HG03565 (cell line): ENCODE results near the gene CRMP1.

Experiments used
- ATAC-seq: cut with Tn5 transposase; IDR thresholded peaks from one replicate; pipeline ENCODE4 v1.9.1; 2021; ENCODE audit warnings: mild to moderate bottlenecking, moderate library complexity; ENCODE audit not compliant: unreplicated experiment

CRMP1 gene

DNA sequence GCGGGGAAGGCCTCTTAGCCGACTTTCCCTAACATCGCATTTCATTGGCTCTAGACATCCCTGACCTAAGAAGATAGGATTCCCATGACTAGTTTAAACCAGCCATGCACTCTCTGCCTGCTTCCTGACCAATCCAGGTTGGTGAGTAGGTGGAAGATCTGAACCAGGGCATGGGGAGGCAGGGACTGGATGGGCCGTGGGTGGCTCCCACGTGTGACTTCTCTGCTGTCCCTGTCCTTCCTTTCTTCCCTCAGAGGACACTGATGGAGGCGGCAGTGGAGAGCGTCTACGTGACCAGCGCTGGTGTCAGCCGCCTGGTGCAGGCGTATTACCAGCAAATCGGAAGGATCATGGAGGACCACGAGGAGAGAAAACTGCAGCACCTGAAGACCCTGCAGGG is 91.2 kb downstream of the CRMP1 start:
- ATAC-seq: no peak

DNA sequence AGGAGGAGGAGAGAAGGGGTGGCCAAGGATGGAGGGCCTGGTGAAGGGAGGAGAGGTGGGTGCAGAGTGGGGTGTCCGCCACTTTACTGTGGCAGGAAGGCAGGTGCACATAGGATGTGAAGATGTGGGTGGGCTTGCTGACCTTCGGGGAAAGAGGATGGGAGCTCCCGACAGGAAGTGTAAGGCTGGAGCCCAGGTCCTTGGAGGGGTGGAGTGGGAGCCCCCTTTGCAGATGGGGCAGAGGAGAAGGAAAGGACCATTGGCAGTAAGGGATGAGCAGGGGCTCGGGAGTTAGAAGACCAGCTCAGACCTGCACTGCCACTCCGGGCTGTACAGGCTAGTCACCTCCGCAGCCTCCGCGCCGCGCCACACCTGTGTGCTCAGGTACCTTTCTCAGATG is 92.4 kb downstream of the CRMP1 start:
- ATAC-seq: no peak

DNA sequence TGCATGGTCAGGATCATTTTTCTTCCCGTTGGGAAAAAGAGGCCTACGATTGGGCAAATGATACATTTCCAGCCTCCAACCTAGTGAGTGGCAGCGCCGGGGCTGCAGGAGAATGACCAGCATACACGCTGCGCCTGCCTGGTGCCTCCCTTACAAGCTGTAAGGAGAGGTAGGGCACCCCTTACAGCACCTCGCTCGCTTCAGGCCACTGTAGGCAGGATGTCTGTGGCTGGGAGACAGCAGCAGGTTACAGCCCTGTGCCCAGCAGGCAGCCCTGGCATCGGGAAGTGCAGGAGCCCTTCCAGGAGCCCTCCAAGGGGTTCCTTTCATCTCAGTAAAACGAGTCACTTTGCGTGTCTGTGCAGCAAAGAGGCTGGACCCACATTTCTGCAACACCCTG is 93.5 kb downstream of the CRMP1 start:
- ATAC-seq: no peak

DNA sequence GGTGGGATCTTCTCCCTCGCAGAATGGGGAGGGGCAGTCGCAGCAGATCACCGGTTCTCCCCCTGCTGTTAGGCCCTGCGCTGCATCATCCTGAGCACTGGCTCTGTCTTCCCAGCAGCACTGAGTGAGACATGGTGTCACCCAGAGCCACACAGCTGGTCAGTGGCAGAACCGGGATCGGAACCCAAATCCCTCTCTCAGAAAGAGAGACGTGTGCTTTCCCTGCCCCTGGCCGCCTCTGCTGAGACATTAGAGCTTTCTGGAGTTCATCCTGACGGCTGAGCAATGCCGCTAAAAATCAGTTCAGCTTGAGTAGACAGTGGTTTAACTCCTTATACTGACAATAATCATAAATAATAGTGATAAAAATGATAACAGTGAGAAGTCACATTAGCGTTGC is 93.9 kb downstream of the CRMP1 start:
- ATAC-seq: no peak

DNA sequence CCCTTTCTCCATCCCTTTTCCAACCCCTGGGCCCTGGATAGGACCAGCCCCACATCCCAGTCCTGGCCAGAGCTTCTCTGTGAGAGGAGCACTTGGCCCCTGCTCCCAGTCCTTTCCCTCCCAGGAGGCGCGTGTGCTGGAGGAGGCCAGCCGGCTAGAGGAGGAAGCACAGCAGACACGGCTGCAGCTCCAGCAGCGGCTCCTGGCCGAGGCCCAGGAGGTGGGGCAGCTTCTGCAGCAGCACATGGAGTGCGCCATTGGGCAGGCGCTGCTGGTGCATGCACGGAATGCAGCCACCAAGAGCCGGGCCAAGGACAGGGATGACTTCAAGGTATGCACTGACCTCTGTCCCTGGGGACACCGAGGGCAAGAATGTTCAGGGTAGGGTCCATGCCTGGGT is 94.4 kb downstream of the CRMP1 start:
- no peak for ATAC-seq

DNA sequence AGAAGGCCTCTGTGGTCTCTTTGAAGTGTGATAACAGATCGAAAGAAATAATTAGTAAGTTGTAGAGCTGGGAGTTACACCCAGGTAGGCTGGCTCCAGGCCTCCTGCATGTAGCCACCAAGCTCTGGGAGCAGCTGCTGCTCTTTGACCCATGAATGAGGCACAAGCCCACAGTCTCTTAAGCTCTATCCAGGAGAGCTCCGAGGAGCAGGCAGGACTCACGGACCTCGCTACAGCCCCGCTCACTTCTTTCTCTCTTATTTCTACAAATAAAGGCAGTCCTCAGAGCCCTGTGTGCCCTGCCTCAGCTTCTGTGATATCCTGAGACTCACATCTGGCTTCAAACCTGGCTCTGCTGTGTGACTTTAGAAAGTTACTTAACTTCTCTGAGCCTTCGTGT is 95.0 kb downstream of the CRMP1 start:
- no peak for ATAC-seq

DNA sequence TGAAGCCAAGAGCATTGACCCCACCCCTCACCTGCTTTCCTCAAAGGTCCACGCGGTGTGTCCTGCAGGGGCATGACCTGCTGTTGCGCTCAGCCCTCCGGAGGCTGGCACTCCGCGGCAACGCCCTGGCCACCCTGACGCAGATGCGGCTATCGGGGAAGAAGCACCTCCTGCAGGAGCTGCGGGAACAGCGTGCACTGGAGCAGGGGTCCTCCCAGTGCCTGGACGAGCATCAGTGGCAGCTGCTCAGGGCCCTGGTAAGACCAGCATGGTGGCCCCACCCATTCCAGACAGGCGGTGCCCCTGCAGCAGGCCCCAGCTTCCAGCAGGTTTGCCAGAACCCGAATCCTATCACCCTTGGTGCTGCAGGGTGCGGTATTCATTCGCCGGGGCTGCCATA is 95.9 kb downstream of the CRMP1 start:
- no peak for ATAC-seq

DNA sequence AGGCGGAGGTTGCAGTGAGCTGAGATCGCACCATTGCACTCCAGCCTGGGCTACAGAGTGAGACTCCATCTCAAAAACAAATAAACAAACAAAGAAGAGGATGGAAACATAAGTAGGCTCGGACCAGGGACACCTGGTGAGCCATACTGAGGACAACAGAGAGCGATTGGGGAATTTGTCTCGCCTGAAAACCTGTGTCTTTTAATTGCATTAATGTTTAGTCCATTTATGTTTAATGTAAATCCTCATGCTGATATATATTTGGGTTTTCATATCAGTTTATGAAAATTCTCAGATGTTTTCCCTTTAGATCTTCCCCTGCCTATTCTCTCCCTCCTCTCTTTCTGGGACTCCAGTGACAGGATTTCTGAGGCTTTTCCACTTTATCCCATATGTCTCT is 97.3 kb downstream of the CRMP1 start:
- ATAC-seq: no peak

DNA sequence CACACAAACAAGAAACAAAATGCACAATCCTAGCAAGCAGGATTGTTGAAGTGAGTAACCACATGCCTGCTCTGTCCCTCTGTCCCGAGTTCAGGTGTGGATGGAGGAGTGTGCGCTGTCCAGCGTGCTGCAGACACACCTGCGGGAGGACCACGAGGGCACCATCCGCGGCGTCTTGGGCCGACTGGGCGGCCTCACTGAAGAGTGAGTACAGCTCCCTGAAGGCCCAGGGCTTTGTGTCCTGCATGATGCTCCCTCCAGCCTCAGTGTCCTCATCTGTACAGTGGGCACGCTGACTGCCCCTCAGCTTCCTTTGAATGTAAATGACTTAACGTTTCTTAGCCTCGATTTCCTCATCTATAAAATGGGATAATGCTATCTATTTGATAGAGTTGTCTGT is 99.4 kb downstream of the CRMP1 start:
- ATAC-seq: no peak

DNA sequence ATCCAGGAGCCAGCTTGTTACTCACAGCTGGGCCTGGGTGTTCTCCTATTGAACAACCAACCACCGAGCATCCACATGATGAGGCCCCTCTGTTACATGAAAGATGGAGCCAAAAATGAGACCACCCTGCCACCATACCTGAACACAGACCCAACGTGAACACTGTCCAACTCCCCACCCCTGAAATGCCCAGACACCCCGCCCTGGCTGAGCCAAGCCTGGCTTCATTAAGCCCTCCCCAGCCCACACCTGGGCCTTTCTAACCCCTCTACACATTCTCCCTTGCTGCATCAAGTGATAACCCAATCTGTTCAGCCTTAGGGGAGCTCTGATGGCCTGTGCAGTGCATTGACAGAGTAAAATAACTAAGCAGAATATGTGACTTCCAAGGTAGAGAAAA is 101.2 kb downstream of the CRMP1 start:
- no peak for ATAC-seq

DNA sequence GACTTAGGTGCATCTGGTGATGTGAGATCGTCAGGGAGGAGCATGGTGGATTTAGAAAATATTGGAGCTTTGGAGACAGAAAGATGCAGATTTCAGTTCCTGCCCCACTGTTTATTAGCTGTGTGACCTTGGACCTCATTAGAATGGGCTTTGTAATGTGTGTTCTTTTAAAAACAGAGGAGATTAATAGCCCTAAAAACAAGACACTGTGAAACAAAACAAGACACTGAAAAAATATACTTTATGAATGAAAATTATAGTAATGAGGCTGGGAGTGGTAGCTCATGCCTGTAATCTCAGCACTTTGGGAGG is 102.4 kb downstream of the CRMP1 start:
- no peak for ATAC-seq

DNA sequence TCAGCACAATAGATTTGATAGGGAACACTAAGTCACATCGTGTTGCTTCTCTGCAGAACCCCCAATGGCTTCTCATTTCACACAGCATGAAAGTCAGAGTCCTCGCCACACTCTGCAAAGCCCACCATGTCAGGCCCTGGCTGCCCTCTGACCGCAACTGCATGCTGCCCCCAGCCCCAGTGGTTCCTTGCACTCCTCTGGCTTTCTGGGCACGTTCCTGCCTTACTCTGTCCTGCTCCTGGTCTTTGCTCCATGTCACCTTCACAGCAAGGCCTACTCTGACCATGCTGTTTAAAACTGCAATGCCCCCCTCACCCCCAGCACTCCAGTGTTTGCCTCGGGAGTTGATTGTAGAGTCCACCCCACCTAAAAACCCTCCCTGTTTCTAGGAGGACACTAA is 103.7 kb downstream of the CRMP1 start:
- no peak for ATAC-seq

DNA sequence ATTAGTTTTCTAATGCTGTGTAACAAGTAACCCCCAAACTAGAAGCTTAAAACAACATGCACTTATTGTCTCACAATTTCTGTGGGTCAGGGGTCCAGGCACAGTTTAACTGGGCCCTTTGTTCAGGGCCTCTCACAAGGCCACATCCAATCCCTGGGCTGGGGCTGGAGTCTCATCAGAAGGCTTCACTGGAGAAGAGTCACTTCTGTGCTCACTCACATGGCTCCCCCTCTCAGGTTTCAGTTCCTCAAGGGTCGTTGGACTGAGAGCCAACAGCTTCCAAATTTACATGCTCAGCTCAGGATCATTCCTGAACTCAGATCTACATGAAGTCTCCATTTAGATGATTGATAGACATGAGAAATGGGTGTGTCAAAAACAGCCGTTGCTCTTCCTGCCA is 104.7 kb downstream of the CRMP1 start:
- ATAC-seq: no peak

DNA sequence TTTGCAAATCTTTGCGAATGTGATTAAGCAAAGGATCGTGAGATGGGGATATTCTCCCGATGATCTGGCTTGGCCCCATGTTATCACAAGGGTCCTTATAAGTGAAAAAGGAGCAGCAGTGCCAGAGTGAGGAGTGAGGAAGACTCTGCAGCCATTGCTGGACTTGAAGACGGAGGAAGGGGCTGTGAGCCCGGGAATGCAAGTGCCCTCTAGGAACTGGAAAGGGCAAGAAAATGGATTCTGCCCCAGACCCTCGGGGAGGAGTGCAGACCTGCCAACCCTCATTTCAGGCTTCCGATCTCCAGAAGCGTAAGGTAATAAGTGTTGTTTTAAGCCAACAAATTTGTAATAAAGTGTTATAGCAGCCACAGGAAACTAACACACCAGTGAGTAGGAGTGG is 105.6 kb downstream of the CRMP1 start:
- no peak for ATAC-seq

DNA sequence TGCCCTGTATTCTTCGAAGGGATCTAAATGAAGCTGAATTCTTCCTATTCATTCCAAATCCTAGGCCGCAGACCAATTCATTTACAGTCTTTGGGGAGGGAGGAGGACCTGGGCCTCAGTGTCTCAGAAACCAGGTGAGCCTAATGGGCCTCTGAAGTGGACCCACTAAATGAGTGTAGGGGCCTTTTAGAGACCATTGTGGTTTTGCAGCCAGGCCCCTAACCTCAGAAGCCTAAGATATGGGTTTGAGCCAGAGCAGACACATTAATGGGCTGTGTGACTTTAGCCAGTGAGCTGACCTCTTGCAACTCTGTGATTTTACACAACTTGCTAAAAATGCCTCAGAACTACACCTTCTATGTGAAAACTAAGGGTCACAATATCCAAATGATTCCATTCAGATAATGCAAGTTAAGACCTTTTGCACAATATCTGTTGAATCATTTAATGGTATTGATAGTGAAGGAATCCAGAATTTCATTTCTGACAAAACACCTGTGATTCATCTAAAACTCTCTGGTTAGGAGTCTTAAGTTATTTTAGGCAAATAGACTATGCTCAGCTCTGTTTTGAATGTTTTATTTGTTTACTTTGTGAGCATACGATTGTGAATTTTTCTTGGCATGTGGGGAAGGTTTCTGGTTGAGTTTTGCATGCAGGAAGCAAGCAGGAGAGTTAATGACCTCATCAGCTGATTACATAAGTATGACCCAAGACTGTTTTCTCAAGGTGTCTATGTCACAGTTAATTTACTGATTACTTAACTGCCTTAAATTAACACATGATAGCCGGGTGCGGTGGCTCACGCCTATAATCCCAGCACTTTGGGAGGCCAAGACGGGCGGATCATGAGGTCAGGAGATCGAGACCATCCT is 106.8 kb downstream of the CRMP1 start:
- no peak for ATAC-seq

DNA sequence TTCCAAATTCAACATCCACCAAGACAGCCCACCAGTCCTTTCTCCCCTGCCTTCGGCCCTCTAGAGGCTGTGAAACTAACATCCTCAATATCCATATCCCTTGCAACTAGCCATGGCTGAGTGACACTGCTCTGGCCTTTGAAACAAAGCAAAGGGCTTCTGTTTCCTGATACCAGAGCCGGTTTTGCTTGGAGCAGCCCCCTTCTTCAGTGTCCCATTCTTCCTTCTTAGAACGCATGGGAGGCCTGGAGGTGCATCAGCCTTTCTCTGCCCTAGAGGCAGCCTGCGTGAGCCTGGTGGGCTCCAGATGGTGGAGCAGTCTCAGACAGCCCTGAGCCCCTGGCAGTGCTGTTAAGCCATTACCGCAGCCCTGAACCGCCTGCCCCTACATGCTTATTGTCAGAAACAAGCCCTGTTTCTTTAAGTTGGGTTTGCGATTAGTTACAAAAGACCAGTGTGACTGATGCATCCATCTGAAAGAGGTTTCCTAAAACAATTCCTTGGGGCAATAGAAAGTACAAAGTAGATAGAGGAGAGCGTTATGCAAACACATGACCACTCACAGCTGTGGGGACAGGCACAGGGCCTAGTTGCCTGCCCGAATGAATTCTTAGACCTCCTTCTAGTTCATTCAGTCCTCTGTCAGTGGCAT is 107.8 kb downstream of the CRMP1 start:
- ATAC-seq: no peak

DNA sequence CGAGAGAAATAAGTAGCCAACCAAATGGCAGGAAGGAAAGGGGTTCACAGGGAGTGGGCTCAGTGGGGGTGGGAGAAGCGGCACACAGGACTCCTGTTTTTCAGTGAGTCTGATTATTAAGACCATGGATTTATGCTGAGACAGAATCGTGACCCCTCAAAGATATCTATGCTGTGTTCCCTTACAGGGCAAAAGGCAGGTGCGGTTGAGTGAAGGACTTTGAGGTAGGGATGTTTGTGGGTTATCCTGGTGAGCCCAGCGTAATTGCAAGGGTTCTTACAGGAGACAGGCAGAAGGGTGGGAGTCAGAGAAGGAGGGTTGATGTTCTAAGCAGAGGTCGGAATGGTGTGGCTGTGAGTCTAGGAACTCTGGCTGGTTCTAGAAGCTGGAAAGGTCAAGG is 108.9 kb downstream of the CRMP1 start:
- no peak for ATAC-seq

DNA sequence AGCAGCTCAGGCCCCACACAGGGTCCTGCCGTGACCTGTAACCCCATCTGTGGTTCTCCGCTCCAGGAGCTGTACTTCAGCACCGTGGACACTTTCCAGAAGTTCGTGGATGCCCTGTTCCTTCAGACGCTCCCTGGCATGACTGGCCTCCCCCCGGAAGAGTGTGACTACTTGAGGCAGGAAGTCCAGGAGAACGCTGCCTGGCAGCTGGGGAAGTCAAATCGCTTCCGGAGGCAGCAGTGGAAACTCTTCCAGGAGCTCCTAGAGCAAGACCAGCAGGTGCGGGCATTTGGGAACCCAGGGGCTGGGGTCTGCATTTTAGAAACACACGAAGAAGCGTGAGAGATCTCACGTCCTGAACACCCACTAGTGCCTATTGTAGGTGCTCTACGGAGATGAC is 109.4 kb downstream of the CRMP1 start:
- ATAC-seq: no peak

DNA sequence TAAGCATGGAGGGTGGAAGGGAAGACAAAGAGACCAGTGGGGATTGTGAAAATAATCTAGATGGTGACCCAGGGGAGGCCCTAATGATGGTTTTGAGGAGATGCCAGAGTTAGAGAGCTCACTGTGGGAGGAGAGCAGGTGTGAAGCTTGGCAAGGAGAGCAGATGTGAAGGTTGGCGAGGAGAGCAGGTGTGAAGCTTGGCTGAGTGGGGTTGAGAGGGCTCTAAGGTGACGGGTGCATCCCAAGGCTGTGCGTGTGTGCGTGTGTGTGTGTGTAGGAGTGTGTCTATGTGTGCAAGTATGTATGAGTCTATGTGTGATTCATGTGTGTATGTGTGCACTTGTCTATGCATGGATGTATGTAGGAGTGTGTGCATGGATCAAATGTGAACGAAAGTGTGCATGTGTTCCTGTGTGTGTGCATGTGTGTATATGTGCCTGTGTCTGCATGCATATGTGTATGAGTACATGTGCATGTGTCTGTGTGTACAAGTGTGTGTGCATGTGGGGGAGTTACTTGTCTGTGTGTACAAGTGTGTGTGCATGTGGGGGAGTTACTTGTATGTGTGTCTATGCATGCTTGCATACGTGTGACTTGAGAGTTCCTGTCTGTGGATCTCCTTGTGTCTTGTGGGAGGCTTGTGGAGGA is 109.9 kb downstream of the CRMP1 start:
- ATAC-seq: no peak

DNA sequence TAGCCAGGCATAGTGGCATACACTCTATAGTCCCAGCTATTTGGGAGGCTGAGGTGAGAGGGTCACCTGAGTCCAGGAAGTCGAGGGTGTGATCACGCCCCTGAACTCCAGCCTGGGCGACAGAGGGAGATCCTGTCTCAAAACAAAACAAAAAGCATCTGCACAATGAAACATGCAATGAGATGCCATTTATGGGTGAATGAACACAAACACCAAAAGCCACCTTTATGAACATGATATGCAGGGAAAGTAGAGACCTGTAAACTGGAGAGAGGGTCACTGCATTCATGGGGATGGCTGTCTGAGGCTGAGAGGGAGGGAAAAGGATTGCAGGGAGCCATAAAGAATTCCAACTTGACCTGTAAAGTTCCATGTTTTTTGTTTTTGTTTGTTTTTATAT is 111.2 kb downstream of the CRMP1 start:
- no peak for ATAC-seq

DNA sequence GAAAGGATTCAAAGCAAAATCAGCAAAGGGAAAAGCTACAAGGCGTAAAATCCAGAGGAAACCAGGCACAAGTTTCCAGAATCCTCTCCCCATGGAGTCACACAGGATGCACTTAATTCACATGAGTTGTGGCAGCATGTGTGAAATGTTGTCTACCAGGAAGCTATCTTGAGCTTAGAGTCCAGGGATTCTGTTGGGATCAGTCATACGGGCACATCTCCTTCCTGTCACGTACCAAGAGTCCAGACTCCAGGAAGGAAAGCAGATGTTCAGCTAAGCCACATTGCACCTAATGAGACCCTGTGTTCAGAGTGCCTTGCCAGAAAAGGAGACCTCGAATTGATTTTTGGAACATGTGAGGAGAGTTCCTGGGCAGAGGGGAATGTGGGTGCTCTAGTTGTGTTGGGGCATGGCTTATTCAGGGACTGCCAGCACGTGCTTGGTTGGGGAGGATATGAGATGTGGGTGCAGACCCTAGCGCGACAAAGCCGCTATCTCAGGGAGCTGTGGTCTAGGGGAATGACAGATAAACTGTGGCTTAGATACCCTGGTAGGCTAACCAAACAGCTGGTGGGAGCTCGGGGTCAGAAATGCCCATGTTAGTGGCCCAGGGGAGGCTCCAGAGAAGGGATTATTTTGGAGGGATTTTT is 111.9 kb downstream of the CRMP1 start:
- no peak for ATAC-seq

DNA sequence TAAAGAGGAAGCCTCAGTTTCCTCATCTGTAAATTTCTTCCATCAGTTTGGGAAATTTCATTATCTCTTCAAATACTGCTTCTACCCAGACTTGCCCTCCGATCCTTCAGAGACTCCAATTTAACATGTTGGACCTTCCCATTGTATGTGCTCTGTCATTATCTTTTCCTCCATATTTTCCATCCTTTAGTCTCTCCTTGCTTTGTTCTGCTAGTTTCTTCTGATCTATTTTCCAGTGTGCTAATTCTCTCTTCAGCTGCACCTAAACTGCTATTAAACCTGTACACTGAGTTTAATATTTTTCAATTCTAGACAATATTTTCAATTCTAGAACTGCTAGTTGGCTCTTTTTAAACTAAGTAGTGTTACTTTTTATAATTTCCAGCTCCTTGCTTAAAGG is 116.4 kb downstream of the CRMP1 start:
- ATAC-seq: no peak
